ENCODE results near the gene RASGRP3. TPM values are rescaled to one million over a fixed set of nuclear protein-coding genes. Genes with fewer than 3 reads are reported as not detected.
A peak's percentile ranks its signal among the peaks of the same experiment; 100 is the strongest.

RASGRP3 gene
- total RNA-seq, 3 donors from 2014 or later: 9.3 to 23.9 (median 13.1) TPM

GRCh38 chr2:33589444-33589843 lies 113.0 kb downstream of the RASGRP3 start:
- peaks cover 0 to 2% of the 10 kb centered on the region in 2 donors for H3K4me1 ChIP-seq
- H3K4me3 ChIP-seq: no peak overlapping the region
- peak overlapping the region; percentile 6 to 17 for H3K27ac ChIP-seq
- no peak for TF ChIP-seq POLR2AphosphoS5 (IDR thresholded peaks at IDR 0.05)
- no peak for TF ChIP-seq POLR2A (IDR thresholded peaks at IDR 0.05)
- TF ChIP-seq CTCF (IDR thresholded peaks at IDR 0.05): no peak
- no peaks in the 10 kb centered on the region for H3K9me3 ChIP-seq
- H3K27me3 ChIP-seq: no peaks in the 10 kb centered on the region
- DNase-seq (ENCODE audit: low spot score in 2 of 2): no peak
- peaks cover 4% of the 10 kb centered on the region for H3K36me3 ChIP-seq
- intact Hi-C loops (cut with DNase I; ENCODE audit: low total_unique reads): no loop called here

- Histone ChIP-seq H3K9me3 (no peaks in the 10 kb centered on the region), H3K27me3 (no peaks in the 10 kb centered on the region), H3K27ac (no peak overlapping the region), H3K4me1 (no peaks in the 10 kb centered on the region), H3K36me3 (no peaks in the 10 kb centered on the region), H3K4me3 (no peak overlapping the region)
- TF ChIP-seq POLR2A (IDR thresholded peaks at IDR 0.05) (no peak), POLR2AphosphoS5 (IDR thresholded peaks at IDR 0.05) (no peak), CTCF (IDR thresholded peaks at IDR 0.05) (no peak)
- no peak for DNase-seq (ENCODE audit: low spot score in 2 of 2)
- intact Hi-C loops (cut with DNase I; ENCODE audit: low total_unique reads): no loop called here
Measured at GRCh38 chr2:33595385-33595784, 118.9 kb downstream of the RASGRP3 start.

GRCh38 chr2:33597026-33597425 lies 120.6 kb downstream of the RASGRP3 start:
- intact Hi-C loops (cut with DNase I; ENCODE audit: low total_unique reads): no loop called here
- H3K27me3 ChIP-seq: no peaks in the 10 kb centered on the region
- H3K36me3 ChIP-seq: no peaks in the 10 kb centered on the region
- no peaks in the 10 kb centered on the region for H3K9me3 ChIP-seq
- DNase-seq (ENCODE audit: low spot score in 2 of 2): no peak
- no peak overlapping the region for H3K27ac ChIP-seq
- no peak overlapping the region for H3K4me3 ChIP-seq
- TF ChIP-seq POLR2A (IDR thresholded peaks at IDR 0.05) (no peak), POLR2AphosphoS5 (IDR thresholded peaks at IDR 0.05) (no peak), CTCF (IDR thresholded peaks at IDR 0.05) (no peak)
- H3K4me1 ChIP-seq: no peaks in the 10 kb centered on the region

GRCh38 chr2:33598561-33599174 lies 122.2 kb downstream of the RASGRP3 start:
- DNase-seq (ENCODE audit: low spot score in 2 of 2): no peak
- Histone ChIP-seq H3K9me3 (no peaks in the 10 kb centered on the region), H3K27me3 (no peaks in the 10 kb centered on the region), H3K4me3 (peak overlapping the region; percentile 73 to 96 (median 79)), H3K36me3 (no peaks in the 10 kb centered on the region), H3K27ac (peak overlapping the region; percentile 78 to 85), H3K4me1 (no peaks in the 10 kb centered on the region)
- TF ChIP-seq POLR2A (IDR thresholded peaks at IDR 0.05) (no peak), CTCF (IDR thresholded peaks at IDR 0.05) (no peak), POLR2AphosphoS5 (IDR thresholded peaks at IDR 0.05) (no peak)
- intact Hi-C loops (cut with DNase I; ENCODE audit: low total_unique reads): no loop called here

GRCh38 chr2:33599175-33599942 lies 122.9 kb downstream of the RASGRP3 start, which contains the start of gene FAM98A:
Gene FAM98A (minus strand): TSS chr2:33599299. CDS start chr2:33599221, 78 bp downstream.
- H3K4me3 ChIP-seq: peak within 1 kb of the TSS; percentile 73 to 96 (median 79)
- peak within 1 kb of the TSS; percentile 78 to 85 for H3K27ac ChIP-seq
- intact Hi-C loops (cut with DNase I; ENCODE audit: low total_unique reads): no loop called here
- H3K4me1 ChIP-seq: no peaks in the 10 kb centered on the region
- TF ChIP-seq POLR2AphosphoS5 (IDR thresholded peaks at IDR 0.05) (peak; percentile 16 to 46 (median 44)), POLR2A (IDR thresholded peaks at IDR 0.05) (no peak), CTCF (IDR thresholded peaks at IDR 0.05) (no peak)
- H3K9me3 ChIP-seq: no peaks in the 10 kb centered on the region
- no peaks in the 10 kb centered on the region for H3K36me3 ChIP-seq
- H3K27me3 ChIP-seq: no peaks in the 10 kb centered on the region
- peak; percentile 95 to 96 for DNase-seq (ENCODE audit: low spot score in 2 of 2)
